Memory B cell (primary cell): Measurements from ENCODE around the gene LTO1.
"Not testable (repeated sequence)": the region's sequence is repeated elsewhere in the genome, so short reads cannot be mapped to it uniquely, and the experiment has no call there.

ENCODE experiments used
- ATAC-seq: fragments of 150-1000 bp; cut with Tn5 transposase; 2 replicates; pipeline ENCODE4 v1.10.0; 2021; ENCODE audit warnings: low read depth, mild to moderate bottlenecking, moderate library complexity
- DNase-seq, 2 donors: peaks; one replicate each; pipeline ENCODE4 v3.0.0; 2022; ENCODE audit warnings: low spot score in 2 of 2
- H3K27ac Mint-ChIP-seq: one replicate; pipeline ENCODE4 v1.8.0; 2022; ENCODE audit warnings: mild to moderate bottlenecking, moderate library complexity, mixed read lengths
- H3K27me3 Mint-ChIP-seq: one replicate; pipeline ENCODE4 v1.8.0; 2022; ENCODE audit warnings: mixed read lengths
- H3K36me3 Mint-ChIP-seq: one replicate; pipeline ENCODE4 v1.8.0; 2022; ENCODE audit warnings: mild to moderate bottlenecking, mixed read lengths
- H3K4me1 Mint-ChIP-seq: one replicate; pipeline ENCODE4 v1.8.0; 2022; ENCODE audit warnings: mixed read lengths
- H3K4me3 Mint-ChIP-seq: one replicate; pipeline ENCODE4 v1.8.0; 2022; ENCODE audit warnings: mild to moderate bottlenecking, moderate library complexity, mixed read lengths
- H3K9me3 Mint-ChIP-seq: one replicate; pipeline ENCODE4 v1.8.0; 2022; ENCODE audit warnings: mixed read lengths

Gene LTO1

GRCh38 chr11:69705351-69705811, 30.2 kb upstream of the LTO1 start:
- H3K27ac Mint-ChIP-seq: no peak overlapping the region
- no peaks in the 10 kb centered on the region for H3K36me3 Mint-ChIP-seq
- DNase-seq (no peak), ATAC-seq (no peak)
- no peaks in the 10 kb centered on the region for H3K4me1 Mint-ChIP-seq
- H3K9me3 Mint-ChIP-seq: no peaks in the 10 kb centered on the region
- H3K4me3 Mint-ChIP-seq: peak overlapping the region; percentile 12
- peaks cover 10% of the 10 kb centered on the region for H3K27me3 Mint-ChIP-seq

GRCh38 chr11:69704508-69705253, 29.5 kb upstream of the LTO1 start:
- H3K4me3 Mint-ChIP-seq: peak overlapping the region; percentile 30
- no peaks in the 10 kb centered on the region for H3K9me3 Mint-ChIP-seq
- no peaks in the 10 kb centered on the region for H3K36me3 Mint-ChIP-seq
- H3K4me1 Mint-ChIP-seq: no peaks in the 10 kb centered on the region
- ATAC-seq: no peak
- H3K27me3 Mint-ChIP-seq: peaks cover 10% of the 10 kb centered on the region
- no peak for DNase-seq
- H3K27ac Mint-ChIP-seq: no peak overlapping the region

- Mint-ChIP-seq H3K9me3 (no peaks in the 10 kb centered on the region), H3K27me3 (peaks cover 10% of the 10 kb centered on the region), H3K36me3 (no peaks in the 10 kb centered on the region), H3K4me3 (peak within 1 kb of the TSS; percentile 32), H3K4me1 (peaks cover 6% of the 10 kb centered on the region), H3K27ac (no peak within 1 kb of the TSS)
- DNase-seq (no peak), ATAC-seq (no peak)
Observed at GRCh38 chr11:69703768-69704507, 28.8 kb upstream of the LTO1 start, which contains the start of gene FGF19. FGF19 (minus strand) TSS chr11:69704022; CDS start chr11:69703876, 146 bp downstream.

- DNase-seq (no peak), ATAC-seq (no peak)
- peaks cover 10% of the 10 kb centered on the region for H3K27me3 Mint-ChIP-seq
- peaks cover 6% of the 10 kb centered on the region for H3K4me1 Mint-ChIP-seq
- no peak overlapping the region for H3K27ac Mint-ChIP-seq
- H3K9me3 Mint-ChIP-seq: no peaks in the 10 kb centered on the region
- no peaks in the 10 kb centered on the region for H3K36me3 Mint-ChIP-seq
- H3K4me3 Mint-ChIP-seq: peak overlapping the region; percentile 32
Observed at GRCh38 chr11:69703453-69703767, 28.3 kb upstream of the LTO1 start.

GRCh38 chr11:69702769-69703452, 27.8 kb upstream of the LTO1 start:
- no peaks in the 10 kb centered on the region for H3K9me3 Mint-ChIP-seq
- H3K4me3 Mint-ChIP-seq: peak overlapping the region; percentile 32
- H3K4me1 Mint-ChIP-seq: peaks cover 6% of the 10 kb centered on the region
- no peaks in the 10 kb centered on the region for H3K36me3 Mint-ChIP-seq
- no peak overlapping the region for H3K27ac Mint-ChIP-seq
- H3K27me3 Mint-ChIP-seq: peaks cover 10% of the 10 kb centered on the region
- DNase-seq (no peak), ATAC-seq (no peak)

- H3K27me3 Mint-ChIP-seq: peaks cover 10% of the 10 kb centered on the region
- ATAC-seq: no peak
- H3K9me3 Mint-ChIP-seq: no peaks in the 10 kb centered on the region
- H3K4me1 Mint-ChIP-seq: peaks cover 6% of the 10 kb centered on the region
- DNase-seq: no peak
- no peak overlapping the region for H3K4me3 Mint-ChIP-seq
- no peak overlapping the region for H3K27ac Mint-ChIP-seq
- no peaks in the 10 kb centered on the region for H3K36me3 Mint-ChIP-seq
Observed at GRCh38 chr11:69702239-69702691, 27.1 kb upstream of the LTO1 start.

GRCh38 chr11:69700278-69701140, 25.4 kb upstream of the LTO1 start:
- Mint-ChIP-seq H3K36me3 (no peaks in the 10 kb centered on the region), H3K9me3 (no peaks in the 10 kb centered on the region), H3K4me3 (no peak overlapping the region), H3K27ac (no peak overlapping the region), H3K4me1 (peaks cover 6% of the 10 kb centered on the region), H3K27me3 (peaks cover 9% of the 10 kb centered on the region)
- DNase-seq (no peak), ATAC-seq (no peak)

- Mint-ChIP-seq H3K36me3 (no peaks in the 10 kb centered on the region), H3K27ac (no peak overlapping the region), H3K9me3 (no peaks in the 10 kb centered on the region), H3K4me1 (peaks cover 6% of the 10 kb centered on the region), H3K27me3 (peaks cover 11% of the 10 kb centered on the region), H3K4me3 (no peak overlapping the region)
- DNase-seq: no peak
- ATAC-seq: peak; percentile 57
Observed at GRCh38 chr11:69699213-69699612, 24.1 kb upstream of the LTO1 start.

- no peak overlapping the region for H3K4me3 Mint-ChIP-seq
- DNase-seq: no peak
- no peaks in the 10 kb centered on the region for H3K36me3 Mint-ChIP-seq
- no peak overlapping the region for H3K27ac Mint-ChIP-seq
- peaks cover 6% of the 10 kb centered on the region for H3K4me1 Mint-ChIP-seq
- H3K9me3 Mint-ChIP-seq: no peaks in the 10 kb centered on the region
- no peak for ATAC-seq
- H3K27me3 Mint-ChIP-seq: peaks cover 12% of the 10 kb centered on the region
Observed at GRCh38 chr11:69698362-69698761, 23.2 kb upstream of the LTO1 start.

GRCh38 chr11:69697861-69698260, 22.7 kb upstream of the LTO1 start:
- H3K4me3 Mint-ChIP-seq: no peak overlapping the region
- H3K4me1 Mint-ChIP-seq: peaks cover 6% of the 10 kb centered on the region
- H3K36me3 Mint-ChIP-seq: no peaks in the 10 kb centered on the region
- H3K27ac Mint-ChIP-seq: no peak overlapping the region
- no peak for ATAC-seq
- no peak for DNase-seq
- no peaks in the 10 kb centered on the region for H3K9me3 Mint-ChIP-seq
- H3K27me3 Mint-ChIP-seq: peaks cover 10% of the 10 kb centered on the region

GRCh38 chr11:69697469-69697843, 22.3 kb upstream of the LTO1 start:
- H3K36me3 Mint-ChIP-seq: no peaks in the 10 kb centered on the region
- H3K27ac Mint-ChIP-seq: no peak overlapping the region
- no peak for ATAC-seq
- H3K9me3 Mint-ChIP-seq: peaks cover under 1% of the 10 kb centered on the region
- H3K27me3 Mint-ChIP-seq: peaks cover 11% of the 10 kb centered on the region
- DNase-seq: no peak
- no peak overlapping the region for H3K4me3 Mint-ChIP-seq
- peaks cover 6% of the 10 kb centered on the region for H3K4me1 Mint-ChIP-seq

GRCh38 chr11:69696749-69697468, 21.8 kb upstream of the LTO1 start:
- Mint-ChIP-seq H3K27ac (no peak overlapping the region), H3K27me3 (peaks cover 14% of the 10 kb centered on the region), H3K9me3 (peaks cover 4% of the 10 kb centered on the region), H3K36me3 (peaks cover 2% of the 10 kb centered on the region), H3K4me3 (no peak overlapping the region), H3K4me1 (peaks cover 6% of the 10 kb centered on the region)
- no peak for DNase-seq
- no peak for ATAC-seq

- H3K27me3 Mint-ChIP-seq: peaks cover 14% of the 10 kb centered on the region
- not testable (repeated sequence) for H3K4me1 Mint-ChIP-seq, H3K9me3 Mint-ChIP-seq
Observed at GRCh38 chr11:69695995-69696394, 20.8 kb upstream of the LTO1 start.

More at GRCh38 chr11:69695995-69696394, 20.8 kb upstream of the LTO1 start:
- not testable (repeated sequence) for DNase-seq, H3K4me3 Mint-ChIP-seq, ATAC-seq, H3K36me3 Mint-ChIP-seq, H3K27ac Mint-ChIP-seq
